Lung (tissue), 12 donors: ENCODE measurements around the gene CACFD1. TPM values are rescaled to one million over a fixed set of nuclear protein-coding genes. Genes with fewer than 3 reads are reported as not detected.

Source experiments
- ATAC-seq: fragments of 200-7000 bp; cut with Tn5 transposase; one replicate; pipeline ENCODE4 v1.9.1; 2020; ENCODE audit warnings: moderate number of reproducible peaks; ENCODE audit not compliant: insufficient read depth, low FRiP score
- DNase-seq, 3 donors: peaks; one replicate each; pipeline ENCODE4 v3.0.0-alpha.2; 2013 to 2017
- H3K27ac ChIP-seq, 2 donors: one replicate each; pipeline ENCODE4 v1.5.1; 2013; ENCODE audit warnings: mild to moderate bottlenecking in 2 of 2, moderate library complexity in 2 of 2, control low read depth in 1 of 2, inconsistent platforms in 1 of 2, low read depth in 1 of 2, low read length in 1 of 2
- H3K27me3 ChIP-seq, 3 donors: one replicate each; pipeline ENCODE4 v1.5.1; 2013; ENCODE audit warnings: low read length in 2 of 3; ENCODE audit not compliant: control insufficient read depth in 3 of 3, insufficient read depth in 3 of 3
- H3K36me3 ChIP-seq, 4 donors: one replicate each; pipeline ENCODE4 v1.5.1; 2013; ENCODE audit warnings: low read length in 4 of 4, mild to moderate bottlenecking in 1 of 4, moderate library complexity in 1 of 4; ENCODE audit not compliant: control insufficient read depth in 4 of 4, insufficient read depth in 4 of 4
- H3K4me1 ChIP-seq, 5 donors: one replicate each; pipeline ENCODE4 v1.5.1; 2013; ENCODE audit warnings: low read length in 5 of 5, mild to moderate bottlenecking in 2 of 5, moderate library complexity in 1 of 5; ENCODE audit not compliant: control insufficient read depth in 5 of 5, insufficient read depth in 5 of 5
- H3K4me3 ChIP-seq: one replicate; pipeline ENCODE4 v1.5.1; 2013; ENCODE audit warnings: mild to moderate bottlenecking, control low read depth, moderate library complexity
- H3K9ac ChIP-seq, 2 donors: one replicate each; pipeline ENCODE4 v1.5.1; 2013; ENCODE audit warnings: low read length in 2 of 2, control low read depth in 1 of 2; ENCODE audit not compliant: insufficient read depth in 1 of 2
- H3K9me3 ChIP-seq, 4 donors: one replicate each; pipeline ENCODE4 v1.5.1; 2013; ENCODE audit warnings: low read length in 3 of 4, mild to moderate bottlenecking in 1 of 4, moderate library complexity in 1 of 4; ENCODE audit not compliant: control insufficient read depth in 4 of 4, insufficient read depth in 3 of 4
- CTCF ChIP-seq: IDR thresholded peaks from 2 replicates; pipeline ENCODE4 v1.5.1; 2012; ENCODE audit warnings: mild to moderate bottlenecking; ENCODE audit errors: control extremely low read depth, extremely low read depth
- WGBS, 2 donors: extraction: QIAGEN DNeasy Blood & Tissue Kit; methylation state at CpG; one replicate each; pipeline ENCODE4 v1.1.7; 2013; 5-methylcytosine and 5-hydroxymethylcytosine counted together
- polyA plus RNA-seq, 2 donors: library from polyadenylated mRNA; stranded (reverse); fragments of 200-250 nt; gene quantifications; one replicate each; pipeline ENCODE4 v1.2.1, GENCODE V29; 2013
- total RNA-seq, 2 donors: library from RNA; depleted of rRNA in 1 of 2; stranded (reverse); fragments of >200 nt in 1 of 2; gene quantifications; one replicate each; pipeline ENCODE4 v1.2.1, GENCODE V29; 2014 to 2021
- donor health status: control.
- donor health status: control.
- donor health status: Bipolar disorder and iron deficiency.
- donor health status: healthy.
- donor health status: DM: yes; HTN: yes; CAD: no.

The CACFD1 gene
- total and polyA plus RNA-seq, 4 donors: 18.7 to 46.1 (median 32.1) TPM

GRCh38 chr9:133474853-133475252 is 15.1 kb downstream of the CACFD1 start:
- Histone ChIP-seq H3K27me3 (peaks cover 0 to 3% (median 0%) of the 10 kb centered on the region in 3 donors), H3K4me3 (no peak overlapping the region), H3K36me3 (peaks cover 0 to 11% (median 0%) of the 10 kb centered on the region in 4 donors), H3K27ac (no peak overlapping the region), H3K4me1 (peaks cover 0 to 12% (median 0%) of the 10 kb centered on the region in 5 donors), H3K9ac (no peak overlapping the region), H3K9me3 (no peaks in the 10 kb centered on the region)
- DNase-seq: no peak
- no peak for TF ChIP-seq CTCF
- ATAC-seq: no peak
- 68 to 80% methylated on average over 19 to 20 of the region's 20 CpGs for WGBS, 2 donors

- peaks cover 0 to 12% (median 0%) of the 10 kb centered on the region in 5 donors for H3K4me1 ChIP-seq
- WGBS, 2 donors: 82 to 90% methylated on average over 27 of the region's 27 CpGs
- H3K36me3 ChIP-seq: peaks cover 0 to 11% (median 0%) of the 10 kb centered on the region in 4 donors
- ATAC-seq (no peak), DNase-seq (no peak)
- H3K9ac ChIP-seq: no peak overlapping the region
- H3K4me3 ChIP-seq: no peak overlapping the region
- no peak overlapping the region for H3K27ac ChIP-seq
- H3K27me3 ChIP-seq: peaks cover 0 to 5% (median 0%) of the 10 kb centered on the region in 3 donors
- TF ChIP-seq CTCF: no peak
- H3K9me3 ChIP-seq: no peaks in the 10 kb centered on the region
Observed at GRCh38 chr9:133475292-133476012, 15.7 kb downstream of the CACFD1 start.

- Histone ChIP-seq H3K4me3 (no peak overlapping the region), H3K27me3 (peaks cover 0 to 5% (median 0%) of the 10 kb centered on the region in 3 donors), H3K27ac (no peak overlapping the region), H3K9ac (no peak overlapping the region), H3K36me3 (peaks cover 0 to 11% (median 0%) of the 10 kb centered on the region in 4 donors), H3K4me1 (peaks cover 0 to 12% (median 0%) of the 10 kb centered on the region in 5 donors), H3K9me3 (no peaks in the 10 kb centered on the region)
- ATAC-seq (no peak), DNase-seq (no peak)
- WGBS, 2 donors: 74 to 77% methylated on average over 27 of the region's 27 CpGs
- TF ChIP-seq CTCF: no peak
Observed at GRCh38 chr9:133476036-133476931, 16.5 kb downstream of the CACFD1 start.
